Lower leg skin (tissue), 4 donors: ENCODE measurements around the gene DUOXA1. TPM values are rescaled to one million over a fixed set of nuclear protein-coding genes. Genes with fewer than 3 reads are reported as not detected.

Experiments used
- DNase-seq, 2 donors: peaks; one replicate each; pipeline ENCODE4 v3.0.0-alpha.2; 2019; ENCODE audit warnings: low spot score in 2 of 2
- H3K4me3 ChIP-seq: fragments of 200-600 bp; sonication (generic); 2 replicates; pipeline ENCODE4 v1.5.1; 2017; ENCODE audit warnings: mild to moderate bottlenecking, low read depth; ENCODE audit not compliant: poor library complexity, severe bottlenecking
- CTCF ChIP-seq, 3 donors: fragments of 450-650 bp; IDR thresholded peaks; one replicate each; pipeline ENCODE4 v1.5.1; 2016; ENCODE audit warnings: antibody characterized with exemption in 3 of 3, mild to moderate bottlenecking in 3 of 3, moderate library complexity in 2 of 3
- POLR2A ChIP-seq, 2 donors: fragments of 450-650 bp; IDR thresholded peaks; one replicate each; pipeline ENCODE4 v1.6.1; 2016 to 2017; ENCODE audit warnings: antibody characterized with exemption in 2 of 2, mild to moderate bottlenecking in 1 of 2, moderate library complexity in 1 of 2
- WGBS, 2 donors: methylation state at CpG; one replicate each; pipeline ENCODE4 v1.1.5; 2018; 5-methylcytosine and 5-hydroxymethylcytosine counted together
- intact Hi-C: fragments of 100-400 bp; cut with DNase I; formaldehyde crosslinking; loops from one replicate; pipeline ENCODE4 v1.15.0; 2023; ENCODE audit warnings: low total_unique reads
- total RNA-seq, 4 donors: library from RNA; depleted of rRNA; stranded (reverse); fragments of >200 nt; gene quantifications; one replicate each; pipeline ENCODE4 v1.1.0, GENCODE V29; 2016

DUOXA1 gene
- total RNA-seq, 4 donors from 2014 or later, result 58.1 to 112 (median 99.0) TPM

DNA sequence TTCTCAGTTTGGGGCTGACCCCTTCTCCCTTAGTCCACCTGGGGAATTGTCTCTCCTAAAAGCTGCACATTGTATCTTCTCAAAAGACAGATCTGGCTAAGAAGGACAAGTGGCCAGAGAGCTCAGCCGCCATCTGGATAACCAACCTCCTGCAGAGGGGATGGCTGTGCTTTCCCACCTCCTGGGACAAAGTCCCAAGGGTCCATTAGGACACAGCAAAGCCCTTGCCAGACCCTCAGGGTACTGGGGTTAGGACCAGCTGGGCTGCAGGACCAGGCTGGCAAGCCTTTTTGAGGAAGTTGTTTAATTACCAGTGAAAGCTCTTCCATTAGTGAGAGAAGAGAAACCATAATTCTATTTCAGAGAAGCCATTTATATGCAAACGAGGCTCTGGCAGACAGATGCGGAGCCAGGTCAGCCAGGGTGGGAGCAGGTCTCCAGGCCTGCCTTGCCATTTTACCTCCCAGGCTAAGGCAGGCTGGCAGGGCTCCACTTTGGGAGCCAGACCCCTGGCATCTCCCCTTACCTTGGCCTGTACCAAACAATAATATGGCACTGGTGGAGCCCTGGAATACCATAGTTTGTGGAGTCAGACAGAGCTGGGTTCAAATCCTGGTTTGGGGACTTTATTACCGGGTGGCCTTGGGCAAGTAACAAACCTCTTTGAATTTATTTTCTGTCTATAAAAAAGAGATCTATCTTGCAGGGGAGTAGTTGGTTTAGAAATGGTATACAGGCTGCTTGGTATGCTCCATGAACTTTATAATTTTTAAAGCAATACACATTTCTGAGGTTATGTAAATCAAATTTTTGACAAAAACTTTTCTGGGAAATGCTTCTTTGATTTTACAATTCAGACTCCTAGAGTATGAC, 40.2 kb upstream of the DUOXA1 start:
- no peak for DNase-seq
- intact Hi-C loops, result no loop called here
- WGBS, 2 donors, result 64 to 75% methylated on average over 4 of the region's 4 CpGs
- H3K4me3 ChIP-seq, result no peak overlapping the region
- TF ChIP-seq POLR2A (IDR thresholded peaks at IDR 0.05) (no peak), CTCF (IDR thresholded peaks at IDR 0.05) (no peak)

GRCh38 chr15:45168751-45169551, 39.3 kb upstream of the DUOXA1 start:
- H3K4me3 ChIP-seq, result no peak overlapping the region
- intact Hi-C loops, result no loop called here
- DNase-seq, result no peak
- TF ChIP-seq CTCF (IDR thresholded peaks at IDR 0.05), result no peak
- no peak for TF ChIP-seq POLR2A (IDR thresholded peaks at IDR 0.05)
- WGBS, 2 donors, result 83 to 88% methylated on average over 9 of the region's 9 CpGs

GRCh38 chr15:45168286-45168685, 38.6 kb upstream of the DUOXA1 start:
- 88 to 91% methylated on average over 4 of the region's 4 CpGs for WGBS, 2 donors
- no peak for DNase-seq

DNA sequence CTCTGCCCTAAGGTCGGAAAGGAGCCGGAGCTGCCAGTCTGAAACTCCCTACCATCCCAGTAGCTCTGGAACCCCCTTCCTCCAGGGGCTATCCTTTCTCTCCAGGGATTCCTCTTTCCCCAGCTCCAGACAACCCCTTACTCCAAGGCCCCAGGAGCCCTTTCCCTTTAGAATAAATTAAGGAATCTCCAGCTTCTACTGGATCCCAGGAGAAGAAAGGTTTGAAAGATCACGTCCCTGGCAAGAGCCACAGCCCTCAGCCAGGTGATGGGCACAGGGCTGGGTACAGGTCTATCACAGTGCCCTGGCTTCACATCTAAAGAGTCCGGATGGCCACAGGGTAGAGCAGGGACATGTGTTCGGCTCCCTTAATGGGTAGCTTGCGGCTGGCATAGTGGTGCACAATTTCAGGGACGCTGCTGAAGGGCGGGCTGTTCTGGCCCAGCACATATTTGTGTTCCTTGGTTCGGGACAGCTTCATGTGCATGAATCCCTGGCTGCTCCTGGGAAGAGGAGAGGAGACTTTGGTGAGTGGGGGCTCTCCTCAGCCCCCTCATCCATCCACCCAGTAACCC, 38.0 kb upstream of the DUOXA1 start:
- DNase-seq, result no peak

More at GRCh38 chr15:45168286-45168685, 38.6 kb upstream of the DUOXA1 start:
- intact Hi-C loops, result no loop called here
- no peak for TF ChIP-seq POLR2A (IDR thresholded peaks at IDR 0.05)
- TF ChIP-seq CTCF (IDR thresholded peaks at IDR 0.05), result no peak
- no peak overlapping the region for H3K4me3 ChIP-seq

More for the DNA sequence above, 38.0 kb upstream of the DUOXA1 start:
- TF ChIP-seq CTCF (IDR thresholded peaks at IDR 0.05) (no peak), POLR2A (IDR thresholded peaks at IDR 0.05) (no peak)
- WGBS, 2 donors, result 62 to 64% methylated on average over 9 of the region's 9 CpGs
- intact Hi-C loops, result no loop called here
- H3K4me3 ChIP-seq, result no peak overlapping the region
